Measurements from ENCODE around the gene NDUFB7.

Gene NDUFB7

DNA sequence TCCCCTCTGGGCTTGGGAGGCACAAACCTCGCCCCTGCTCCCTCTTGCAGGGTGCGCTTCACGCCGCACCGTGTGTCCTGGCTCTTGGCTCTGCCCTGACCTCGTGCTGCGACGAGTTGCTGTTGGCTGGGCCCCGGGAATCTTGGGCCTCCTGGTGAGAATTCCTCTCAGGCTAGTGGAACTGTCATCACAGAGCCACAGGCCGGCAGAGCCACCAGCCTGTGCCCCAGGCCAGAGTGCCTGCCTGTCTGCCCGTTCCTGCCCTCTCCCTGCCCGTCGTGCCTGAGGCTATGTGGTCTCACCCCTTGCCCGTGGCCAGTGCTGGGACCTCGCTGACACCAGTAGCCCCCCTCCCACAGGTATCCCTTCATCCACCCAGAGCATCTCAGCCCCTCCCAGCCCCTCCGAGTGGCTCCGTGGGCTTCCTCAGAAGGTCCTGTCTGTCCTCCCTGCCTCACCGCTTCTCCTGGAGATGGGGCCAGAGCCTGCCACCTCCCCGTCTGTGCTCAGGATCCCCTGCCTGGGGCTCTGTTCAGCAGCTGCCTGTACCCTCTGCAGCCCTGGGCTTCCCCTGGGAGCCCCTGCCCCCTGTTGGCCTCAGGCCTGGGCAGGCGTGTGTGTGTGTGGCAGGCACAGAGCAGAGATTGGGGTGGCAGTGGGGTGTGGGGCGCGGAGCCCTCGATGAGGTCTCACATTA lies 13.3 kb downstream of the NDUFB7 start:
- TF ChIP-seq, protein P1, sequence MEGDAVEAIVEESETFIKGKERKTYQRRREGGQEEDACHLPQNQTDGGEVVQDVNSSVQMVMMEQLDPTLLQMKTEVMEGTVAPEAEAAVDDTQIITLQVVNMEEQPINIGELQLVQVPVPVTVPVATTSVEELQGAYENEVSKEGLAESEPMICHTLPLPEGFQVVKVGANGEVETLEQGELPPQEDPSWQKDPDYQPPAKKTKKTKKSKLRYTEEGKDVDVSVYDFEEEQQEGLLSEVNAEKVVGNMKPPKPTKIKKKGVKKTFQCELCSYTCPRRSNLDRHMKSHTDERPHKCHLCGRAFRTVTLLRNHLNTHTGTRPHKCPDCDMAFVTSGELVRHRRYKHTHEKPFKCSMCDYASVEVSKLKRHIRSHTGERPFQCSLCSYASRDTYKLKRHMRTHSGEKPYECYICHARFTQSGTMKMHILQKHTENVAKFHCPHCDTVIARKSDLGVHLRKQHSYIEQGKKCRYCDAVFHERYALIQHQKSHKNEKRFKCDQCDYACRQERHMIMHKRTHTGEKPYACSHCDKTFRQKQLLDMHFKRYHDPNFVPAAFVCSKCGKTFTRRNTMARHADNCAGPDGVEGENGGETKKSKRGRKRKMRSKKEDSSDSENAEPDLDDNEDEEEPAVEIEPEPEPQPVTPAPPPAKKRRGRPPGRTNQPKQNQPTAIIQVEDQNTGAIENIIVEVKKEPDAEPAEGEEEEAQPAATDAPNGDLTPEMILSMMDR (IDR thresholded peaks at IDR 0.05): no peak

DNA sequence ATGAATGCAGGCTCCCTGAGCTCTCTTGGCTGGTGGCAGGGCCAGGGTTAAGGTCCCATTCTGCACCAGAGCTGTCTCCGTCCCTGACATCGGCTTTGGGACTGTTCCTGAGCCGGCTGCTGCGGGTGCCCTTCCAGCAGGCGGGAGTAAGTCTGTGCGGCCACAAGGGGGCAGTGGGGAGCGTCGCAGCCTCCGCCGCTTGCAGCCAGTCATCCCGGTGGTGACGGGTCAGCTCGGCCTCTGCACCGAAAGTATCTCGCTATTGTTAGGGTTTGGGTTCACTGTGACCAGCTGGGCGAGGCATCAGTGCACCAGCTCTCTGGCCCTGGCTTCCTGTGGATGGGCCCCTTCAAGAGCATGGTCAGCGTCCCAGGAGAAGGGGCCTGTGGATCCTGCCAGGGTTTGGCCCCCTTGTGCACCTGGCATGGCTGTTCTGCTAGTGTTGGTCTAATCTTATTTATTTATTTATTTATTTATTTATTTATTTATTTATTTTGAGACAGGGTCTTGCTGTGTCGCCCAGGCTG lies 15.1 kb downstream of the NDUFB7 start:
- TF ChIP-seq, protein P1 (IDR thresholded peaks at IDR 0.05): peak; percentile 99

DNA sequence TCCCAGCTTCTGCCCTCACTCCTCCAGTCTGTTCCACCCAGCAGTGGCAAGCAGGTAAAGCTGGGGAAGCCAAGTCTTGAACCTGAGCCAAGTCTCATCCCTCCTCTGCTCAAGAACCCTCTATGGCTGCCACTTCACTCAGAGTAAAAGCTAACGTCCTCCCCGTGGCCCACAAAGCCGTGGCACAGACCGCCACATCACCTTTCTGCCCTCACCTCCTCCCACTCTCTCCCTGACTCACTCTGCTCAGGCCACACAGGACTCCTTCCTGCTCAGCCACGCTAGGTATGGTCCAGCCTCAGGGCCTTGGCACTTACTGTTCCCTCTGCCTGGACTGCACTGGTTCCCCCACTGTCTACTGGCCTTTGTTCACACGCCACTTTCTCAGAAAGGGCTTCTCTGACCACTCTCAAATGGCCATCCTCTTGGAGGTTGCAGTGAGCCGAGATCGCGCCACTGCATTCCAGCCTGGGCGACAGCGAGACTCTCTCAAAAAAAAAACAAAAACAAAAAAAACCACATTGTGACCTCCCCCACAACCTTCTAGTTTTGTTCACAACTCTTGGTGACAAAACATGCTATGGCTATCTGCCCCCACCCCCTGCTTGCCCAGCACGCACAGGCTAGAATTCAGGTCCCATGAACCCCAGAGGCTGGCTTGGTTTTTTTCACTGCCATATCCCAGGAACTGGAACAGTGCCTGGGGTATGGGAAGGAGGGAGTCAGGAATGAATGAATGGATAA lies 15.8 kb downstream of the NDUFB7 start:
- TF ChIP-seq, protein P1 (IDR thresholded peaks at IDR 0.05): no peak

DNA sequence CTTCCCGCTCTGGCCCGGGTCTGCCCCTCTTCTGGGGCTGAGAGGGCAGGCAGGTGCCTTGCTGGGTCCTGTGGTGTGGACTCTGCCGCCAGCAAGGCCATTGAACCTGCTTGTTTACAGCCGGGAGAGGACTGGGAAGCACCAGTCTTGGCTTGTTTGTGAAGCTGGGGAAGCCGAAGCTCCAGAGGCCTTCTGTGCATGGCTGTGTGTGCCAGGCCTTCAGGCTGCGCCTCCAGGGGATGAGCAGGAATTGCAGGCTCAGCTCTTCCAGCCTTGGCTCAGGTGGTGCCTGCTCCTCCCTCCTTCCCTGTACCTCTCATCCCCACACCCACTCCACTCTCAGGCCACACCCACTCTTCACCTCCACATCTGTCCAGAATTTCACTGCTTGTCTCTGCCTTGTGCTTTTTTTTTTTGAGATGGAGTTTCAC lies 17.5 kb downstream of the NDUFB7 start:
- TF ChIP-seq, protein P1 (IDR thresholded peaks at IDR 0.05): peak; percentile 30; the same call in 1 of the 2 replicates

DNA sequence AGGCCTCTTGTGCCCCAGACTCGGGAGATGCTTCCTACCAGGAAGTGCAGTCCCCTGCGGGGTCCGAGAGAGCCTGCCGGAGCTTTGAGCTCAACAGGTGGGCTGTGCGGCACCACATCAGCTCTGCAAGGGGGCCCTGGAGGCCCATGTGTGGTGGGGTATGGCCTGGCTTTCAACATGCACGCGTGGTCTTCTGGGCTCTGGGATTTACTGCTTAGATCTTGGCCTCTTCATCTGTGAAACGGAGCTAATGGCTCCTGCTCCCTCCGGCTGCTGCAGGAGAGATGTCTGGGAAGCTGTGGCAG lies 18.0 kb downstream of the NDUFB7 start:
- TF ChIP-seq, protein P1 (IDR thresholded peaks at IDR 0.05): no peak

DNA sequence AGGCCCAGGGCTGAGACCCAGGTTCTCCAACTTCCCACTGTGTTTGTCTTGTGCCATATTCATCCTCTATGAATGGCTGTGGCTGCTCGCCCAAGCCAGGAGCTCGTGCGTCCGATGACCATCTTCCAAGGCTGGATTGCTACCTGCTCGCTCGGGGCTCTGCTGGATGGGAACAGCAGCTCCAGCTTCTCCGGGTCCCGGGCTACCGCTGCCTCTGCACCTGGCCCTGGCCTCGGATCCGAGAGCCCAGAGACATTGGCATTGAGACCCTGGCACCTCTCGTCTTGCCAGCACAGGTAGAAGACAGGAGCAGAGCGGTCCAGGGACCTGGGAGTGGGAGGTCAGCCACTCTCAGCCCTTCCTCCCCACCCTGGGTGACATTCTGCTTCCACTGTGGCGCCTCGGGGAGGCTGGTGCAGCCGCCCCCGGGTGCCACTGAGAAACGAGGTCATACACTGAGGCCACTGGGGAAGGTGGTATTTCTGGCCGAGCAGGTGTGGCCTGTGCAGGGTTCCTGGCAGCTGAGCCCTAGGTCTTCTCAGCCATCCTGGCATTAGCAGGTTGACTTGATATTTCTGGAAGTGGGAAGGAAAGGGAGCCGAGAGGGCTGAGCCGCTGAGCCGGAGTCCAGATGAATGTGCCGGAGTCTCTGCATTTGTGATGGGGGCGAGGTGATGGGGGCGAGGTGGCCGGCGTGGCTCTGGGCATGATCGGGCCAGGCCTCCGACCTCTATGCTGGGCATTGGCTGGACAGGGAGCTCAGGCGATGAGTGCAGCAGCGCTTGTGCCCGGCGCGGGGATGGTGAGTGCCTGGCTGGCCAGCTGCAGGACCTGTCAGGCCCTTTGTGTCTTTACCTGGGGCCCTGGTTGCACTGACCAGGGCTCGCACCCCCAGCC lies 18.6 kb downstream of the NDUFB7 start:
- TF ChIP-seq, protein P1 (IDR thresholded peaks at IDR 0.05): no peak

All from LNCAP (cell line).